Neuron (in vitro differentiated cells): ENCODE results near the gene POU2F1.

Source experiments
- H2AFZ ChIP-seq: one replicate; pipeline ENCODE4 v1.6.1; 2013; ENCODE audit warnings: low read depth, mild to moderate bottlenecking, inconsistent platforms, low read length, moderate library complexity
- H3K27me3 ChIP-seq: one replicate; pipeline ENCODE4 v1.6.1; 2013; ENCODE audit warnings: low read length; ENCODE audit not compliant: insufficient read depth
- H3K36me3 ChIP-seq: one replicate; pipeline ENCODE4 v1.6.1; 2013; ENCODE audit warnings: low read length; ENCODE audit not compliant: insufficient read depth
- H3K4me1 ChIP-seq: one replicate; pipeline ENCODE4 v1.6.1; 2013; ENCODE audit warnings: low read length; ENCODE audit not compliant: insufficient read depth
- H3K4me3 ChIP-seq: 2 replicates; pipeline ENCODE4 v1.5.1; 2013; ENCODE audit warnings: mild to moderate bottlenecking, low read length, moderate library complexity
- H3K9me3 ChIP-seq: one replicate; pipeline ENCODE4 v1.6.1; 2013; ENCODE audit warnings: low read length

POU2F1 gene

DNA sequence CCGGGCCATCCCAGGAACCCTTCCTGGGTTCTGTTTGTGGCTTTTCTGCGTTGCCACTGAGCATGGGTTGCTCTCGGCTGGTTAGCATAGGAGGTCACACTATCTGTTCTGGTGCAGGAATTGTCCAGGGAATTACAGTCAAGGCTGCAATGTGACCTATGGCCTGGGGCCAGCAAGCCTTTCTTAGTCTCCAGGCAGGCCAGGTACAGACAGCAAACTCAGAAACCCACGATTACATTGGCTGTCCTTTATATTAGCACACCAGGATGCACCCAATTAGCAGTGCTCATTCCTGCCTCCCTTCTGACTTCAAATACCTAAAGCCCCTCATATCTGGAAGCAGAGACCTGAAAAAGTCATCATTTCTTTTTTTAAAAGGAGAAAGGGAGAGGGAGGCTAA is 242.4 kb downstream of the POU2F1 start:
- no peak overlapping the region for H2AFZ ChIP-seq
- H3K4me3 ChIP-seq = no peak overlapping the region
- no peaks in the 10 kb centered on the region for H3K36me3 ChIP-seq
- no peaks in the 10 kb centered on the region for H3K27me3 ChIP-seq
- peaks cover 20% of the 10 kb centered on the region for H3K4me1 ChIP-seq
- no peaks in the 10 kb centered on the region for H3K9me3 ChIP-seq

DNA sequence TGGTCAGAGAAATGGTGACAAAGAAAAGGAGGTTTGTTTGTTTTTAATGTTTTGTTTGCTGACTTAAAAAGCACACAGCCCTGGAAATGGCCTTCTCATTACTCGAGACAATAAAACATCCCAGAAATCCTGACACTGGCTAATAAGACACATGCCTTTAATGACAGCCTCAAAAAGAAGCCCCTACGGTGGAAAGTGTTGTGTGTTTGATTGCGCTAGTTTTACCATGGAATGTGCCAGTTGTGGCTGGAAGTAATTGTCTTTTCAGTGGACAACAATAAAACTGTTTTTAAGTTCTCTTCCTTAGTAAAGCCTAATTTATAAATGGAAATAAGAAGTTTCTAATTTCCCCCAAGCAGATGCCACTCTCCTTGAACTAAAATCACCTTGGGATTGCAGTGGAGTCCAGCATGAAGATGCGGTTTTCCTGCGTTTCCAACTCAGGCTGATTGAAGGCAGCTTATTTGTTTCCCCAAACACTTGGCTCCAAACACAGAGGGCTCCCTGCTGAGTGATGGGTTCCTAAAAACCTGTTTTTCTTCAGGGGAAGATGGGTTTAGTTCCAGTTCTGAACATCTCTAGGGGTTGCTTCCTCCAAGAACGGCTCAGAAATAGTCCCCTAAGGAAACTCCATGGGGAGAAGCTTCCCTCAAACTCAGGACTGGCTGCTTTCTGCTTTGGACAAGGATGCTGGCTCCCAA is 243.3 kb downstream of the POU2F1 start:
- H3K4me3 ChIP-seq = no peak overlapping the region
- H3K9me3 ChIP-seq = no peaks in the 10 kb centered on the region
- peaks cover 20% of the 10 kb centered on the region for H3K4me1 ChIP-seq
- no peak overlapping the region for H2AFZ ChIP-seq
- no peaks in the 10 kb centered on the region for H3K36me3 ChIP-seq
- no peaks in the 10 kb centered on the region for H3K27me3 ChIP-seq

DNA sequence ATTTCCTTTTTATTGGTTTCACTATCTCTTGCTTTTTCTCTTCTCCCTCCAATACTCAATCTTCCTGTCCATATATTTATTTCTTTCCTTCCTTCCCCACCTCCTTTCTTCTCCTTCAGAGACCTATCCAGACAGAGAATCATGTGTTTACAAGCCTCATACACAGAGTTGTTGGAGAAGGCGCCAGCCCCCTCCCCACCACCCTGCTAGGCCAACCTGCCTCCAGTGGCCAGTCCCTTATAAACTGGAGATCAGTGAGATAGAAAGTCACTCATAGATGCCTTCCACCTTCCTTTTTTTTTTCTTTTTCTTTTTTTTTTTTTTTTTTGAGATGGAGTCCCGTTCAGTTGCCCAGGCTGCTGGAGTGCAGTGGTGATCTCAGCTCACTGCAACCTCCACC is 244.3 kb downstream of the POU2F1 start:
- peaks cover 20% of the 10 kb centered on the region for H3K4me1 ChIP-seq
- H3K9me3 ChIP-seq = no peaks in the 10 kb centered on the region
- H3K4me3 ChIP-seq = no peak overlapping the region
- H3K27me3 ChIP-seq = no peaks in the 10 kb centered on the region
- no peak overlapping the region for H2AFZ ChIP-seq
- no peaks in the 10 kb centered on the region for H3K36me3 ChIP-seq

DNA sequence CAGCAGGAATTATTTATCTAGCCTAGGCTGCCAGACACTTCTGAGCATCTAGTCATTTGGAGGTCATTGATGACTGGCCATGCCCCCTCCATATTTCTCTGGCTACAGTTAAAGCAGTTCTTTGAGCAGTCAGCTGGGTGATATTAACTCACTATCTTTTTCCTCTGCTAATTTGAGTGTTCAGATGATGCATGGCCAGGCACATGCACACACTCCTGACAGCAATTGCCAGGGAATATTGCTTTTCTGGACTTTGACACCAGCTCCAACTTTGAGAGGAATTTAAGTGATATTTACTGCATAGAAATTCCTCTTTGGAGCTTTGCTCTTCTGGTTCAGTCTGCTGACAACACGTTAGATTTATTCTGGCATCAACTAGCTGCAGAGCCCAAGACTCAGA is 245.1 kb downstream of the POU2F1 start:
- H3K4me3 ChIP-seq = no peak overlapping the region
- no peaks in the 10 kb centered on the region for H3K9me3 ChIP-seq
- peaks cover 20% of the 10 kb centered on the region for H3K4me1 ChIP-seq
- no peaks in the 10 kb centered on the region for H3K36me3 ChIP-seq
- H3K27me3 ChIP-seq = no peaks in the 10 kb centered on the region
- no peak overlapping the region for H2AFZ ChIP-seq

DNA sequence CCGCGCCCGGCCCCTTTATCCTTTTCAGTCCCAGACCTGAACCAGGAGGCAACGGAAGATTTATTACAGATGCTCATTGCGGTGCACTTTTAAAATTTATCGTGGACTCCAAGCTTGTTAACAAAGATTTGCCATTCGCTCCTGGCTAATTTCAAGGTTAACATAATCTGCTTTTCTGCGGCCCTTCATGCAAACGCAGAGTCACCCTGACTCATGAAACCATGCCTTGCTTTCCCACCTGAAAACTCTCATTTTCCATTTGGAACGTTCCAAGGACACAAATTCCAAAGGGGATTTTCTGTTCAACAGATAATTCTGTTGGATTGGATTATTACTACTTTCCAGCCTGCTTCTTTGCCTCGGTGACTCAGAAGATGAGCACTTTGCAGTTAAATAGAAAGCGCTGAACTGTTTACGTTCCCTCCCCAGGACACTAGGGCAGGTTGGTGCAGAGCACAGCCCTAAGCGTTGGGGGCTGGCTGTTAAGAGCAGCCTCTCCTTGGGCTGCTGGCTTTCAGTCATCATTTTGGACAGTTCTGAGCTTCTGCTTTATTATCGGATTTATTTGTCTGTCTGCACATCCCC is 246.5 kb downstream of the POU2F1 start:
- no peaks in the 10 kb centered on the region for H3K36me3 ChIP-seq
- no peak overlapping the region for H2AFZ ChIP-seq
- H3K27me3 ChIP-seq = no peaks in the 10 kb centered on the region
- peaks cover 20% of the 10 kb centered on the region for H3K4me1 ChIP-seq
- H3K9me3 ChIP-seq = no peaks in the 10 kb centered on the region
- no peak overlapping the region for H3K4me3 ChIP-seq

DNA sequence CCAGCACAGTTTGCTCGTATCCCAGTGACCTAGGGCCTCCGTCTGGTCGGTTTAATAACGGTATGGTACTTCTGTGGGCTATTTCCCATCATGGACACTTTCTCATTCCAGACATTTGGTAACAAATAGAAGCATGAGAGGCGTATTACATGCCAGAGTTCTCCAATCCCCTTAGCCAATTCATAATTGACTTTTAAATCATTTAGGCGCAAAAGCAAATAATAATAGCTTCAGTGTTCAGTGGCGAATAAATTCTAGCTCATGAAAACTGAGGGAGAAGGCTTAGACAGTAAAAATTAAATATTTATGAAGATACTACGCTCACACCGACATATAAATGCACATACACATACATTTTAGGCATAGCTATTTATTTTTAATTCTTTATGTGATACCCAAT is 247.1 kb downstream of the POU2F1 start:
- Histone ChIP-seq H3K4me3 (no peak overlapping the region), H3K36me3 (no peaks in the 10 kb centered on the region), H3K9me3 (no peaks in the 10 kb centered on the region), H3K4me1 (peaks cover 25% of the 10 kb centered on the region), H2AFZ (no peak overlapping the region), H3K27me3 (no peaks in the 10 kb centered on the region)

DNA sequence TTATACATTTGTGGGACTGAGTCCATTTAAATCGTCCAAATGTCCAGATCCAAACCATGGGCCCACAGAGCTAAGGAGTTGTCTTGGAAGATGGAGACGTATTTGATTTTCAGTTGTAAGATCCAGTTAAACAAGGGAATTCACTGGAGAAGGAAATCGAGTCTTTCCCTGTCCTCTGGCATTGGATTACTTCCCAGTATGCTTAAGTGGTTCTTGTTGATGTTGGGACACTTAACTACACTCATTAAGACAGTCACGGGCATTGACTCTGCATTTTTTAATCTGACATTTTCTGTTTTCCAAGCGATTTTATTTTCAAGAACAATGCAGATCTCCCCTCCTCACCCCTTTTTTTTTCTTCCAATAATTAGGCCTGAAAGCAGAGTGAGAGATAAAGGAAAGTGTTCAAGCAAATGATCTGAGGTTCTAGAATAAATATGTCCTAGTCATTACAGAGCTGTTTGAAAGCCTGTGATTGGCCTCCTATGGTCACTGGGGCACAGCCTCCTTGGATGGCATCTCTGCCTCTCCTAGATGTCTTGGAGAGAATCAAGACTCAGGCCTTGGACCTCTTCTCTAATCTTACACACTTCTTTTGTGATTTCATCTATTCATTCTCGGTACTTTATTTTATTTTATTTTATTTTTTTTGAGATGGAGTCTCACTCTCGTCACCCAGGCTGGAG is 248.7 kb downstream of the POU2F1 start:
- Histone ChIP-seq H2AFZ (no peak overlapping the region), H3K9me3 (no peaks in the 10 kb centered on the region), H3K4me3 (no peak overlapping the region), H3K4me1 (peaks cover 25% of the 10 kb centered on the region), H3K27me3 (no peaks in the 10 kb centered on the region), H3K36me3 (no peaks in the 10 kb centered on the region)

DNA sequence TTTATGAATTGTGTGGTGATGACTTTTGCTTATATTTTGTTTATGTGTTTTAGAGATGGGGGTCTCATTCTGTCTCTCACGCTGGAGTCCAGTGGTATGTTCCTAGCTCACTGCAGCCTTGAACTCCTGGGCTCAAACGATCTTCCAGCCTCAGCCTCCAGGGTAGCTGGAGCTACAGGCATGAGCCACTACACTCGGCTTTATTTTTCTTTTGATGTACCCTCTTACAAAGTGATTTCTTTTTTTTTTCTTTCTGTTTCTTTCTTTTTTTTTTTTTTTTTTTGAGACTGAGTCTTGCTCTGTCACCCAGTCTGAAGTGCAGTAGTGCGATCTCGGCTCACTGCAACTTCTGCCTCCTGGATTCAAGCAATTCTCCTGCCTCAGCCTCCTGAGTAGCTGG is 250.9 kb downstream of the POU2F1 start:
- no peaks in the 10 kb centered on the region for H3K9me3 ChIP-seq
- no peak overlapping the region for H3K4me3 ChIP-seq
- H3K27me3 ChIP-seq = no peaks in the 10 kb centered on the region
- no peak overlapping the region for H2AFZ ChIP-seq
- H3K4me1 ChIP-seq = peaks cover 23% of the 10 kb centered on the region
- no peaks in the 10 kb centered on the region for H3K36me3 ChIP-seq

DNA sequence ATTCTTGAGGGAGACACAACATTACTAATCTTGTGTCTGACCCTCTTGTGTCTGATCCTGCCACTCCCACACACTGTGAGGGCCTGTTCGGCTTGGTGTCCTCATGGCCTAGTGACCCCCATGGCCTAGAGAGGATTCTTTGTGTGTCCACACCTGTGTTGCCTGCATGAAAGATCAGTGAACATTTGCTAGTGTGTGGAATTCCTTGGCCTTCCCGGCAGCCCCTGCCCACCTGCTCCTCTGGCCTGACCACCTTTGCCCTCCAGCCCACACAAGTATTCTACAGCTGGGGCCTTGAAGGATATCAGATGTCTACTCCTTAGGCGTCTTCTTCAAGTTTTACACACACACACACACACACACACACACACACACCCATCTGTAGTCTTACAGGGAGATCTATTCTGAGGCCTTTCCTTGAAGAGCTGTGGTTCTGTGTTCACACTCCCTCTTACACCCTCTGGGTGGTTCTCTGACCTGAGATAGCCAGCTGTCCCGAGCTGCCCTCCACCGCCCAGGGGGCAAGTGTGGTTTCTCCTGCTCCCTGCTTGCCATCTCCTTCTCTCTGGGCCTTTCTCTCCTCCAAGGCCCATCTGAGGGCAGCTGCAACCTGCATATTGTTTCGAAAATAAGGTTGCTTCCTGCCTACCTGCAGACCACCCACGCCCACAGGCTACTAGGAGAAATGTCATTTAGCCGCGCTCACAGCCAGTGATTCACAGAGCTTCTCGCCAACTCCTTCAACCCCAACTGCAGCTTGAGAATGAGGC is 252.3 kb downstream of the POU2F1 start:
- H3K4me1 ChIP-seq = peaks cover 22% of the 10 kb centered on the region
- H3K9me3 ChIP-seq = no peaks in the 10 kb centered on the region
- H2AFZ ChIP-seq = no peak overlapping the region
- H3K4me3 ChIP-seq = no peak overlapping the region
- H3K27me3 ChIP-seq = no peaks in the 10 kb centered on the region
- H3K36me3 ChIP-seq = no peaks in the 10 kb centered on the region

DNA sequence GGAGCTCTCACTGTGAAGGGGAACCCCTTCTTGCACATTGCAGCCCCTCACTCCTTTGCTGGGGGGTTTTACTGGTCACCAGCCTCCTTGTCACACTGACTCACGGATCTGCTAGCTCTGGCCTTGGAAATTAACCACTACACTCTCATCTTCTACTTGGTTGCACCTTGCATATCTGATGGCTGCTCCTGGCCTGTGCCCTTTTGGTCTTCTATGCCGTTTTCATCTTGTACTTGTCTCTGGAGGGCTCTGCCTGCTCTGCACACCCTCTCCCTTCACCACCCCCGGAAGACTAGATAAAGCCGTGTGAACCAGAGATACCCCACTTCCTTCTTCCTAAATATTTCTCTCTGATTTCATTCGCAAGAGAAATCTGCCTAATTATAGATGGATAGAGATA is 253.1 kb downstream of the POU2F1 start:
- no peaks in the 10 kb centered on the region for H3K27me3 ChIP-seq
- peaks cover 26% of the 10 kb centered on the region for H3K4me1 ChIP-seq
- H2AFZ ChIP-seq = no peak overlapping the region
- no peaks in the 10 kb centered on the region for H3K36me3 ChIP-seq
- no peaks in the 10 kb centered on the region for H3K9me3 ChIP-seq
- no peak overlapping the region for H3K4me3 ChIP-seq

DNA sequence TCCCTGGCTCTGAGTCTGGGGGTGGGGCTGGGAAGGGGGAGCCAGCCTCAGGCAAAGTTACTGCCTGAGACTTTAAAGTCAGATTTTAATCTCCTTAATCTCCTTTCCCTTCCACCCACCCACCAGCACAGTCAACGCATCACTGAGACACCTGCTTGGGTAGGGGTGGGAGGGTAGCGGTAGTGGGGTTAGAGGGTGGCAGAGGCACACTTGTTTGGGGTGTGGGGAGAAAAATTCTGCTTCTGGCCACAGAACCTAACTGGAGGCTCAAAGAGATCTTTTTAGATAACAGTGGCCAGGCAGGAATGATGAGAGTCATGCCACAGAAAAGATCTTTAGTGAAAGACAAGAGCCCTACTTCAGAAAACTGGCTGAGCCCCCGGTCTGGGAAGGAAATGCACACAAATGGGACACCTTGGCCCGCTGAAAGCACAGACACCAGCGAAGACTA is 253.5 kb downstream of the POU2F1 start:
- Histone ChIP-seq H3K4me1 (peaks cover 26% of the 10 kb centered on the region), H3K27me3 (no peaks in the 10 kb centered on the region), H2AFZ (no peak overlapping the region), H3K9me3 (no peaks in the 10 kb centered on the region), H3K4me3 (no peak overlapping the region), H3K36me3 (no peaks in the 10 kb centered on the region)

DNA sequence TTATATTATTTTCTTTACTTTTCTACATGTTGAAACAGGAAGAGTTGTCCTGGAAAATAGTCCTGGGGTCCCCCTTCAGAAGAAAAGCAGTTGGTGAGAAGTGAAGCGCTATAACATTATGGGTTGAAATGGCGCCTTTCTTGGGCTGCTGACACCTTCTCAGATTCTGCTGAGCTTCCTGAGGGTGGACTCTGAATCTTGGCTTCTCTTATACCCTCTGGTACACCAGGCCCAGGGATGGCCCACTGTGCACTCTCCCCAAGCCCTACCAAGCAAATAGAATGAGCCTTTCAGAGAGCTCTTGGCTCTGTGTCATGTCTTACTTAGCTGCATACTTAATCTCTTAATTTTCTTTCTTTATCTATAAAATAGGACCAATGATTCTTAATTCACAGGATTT is 255.4 kb downstream of the POU2F1 start:
- Histone ChIP-seq H3K36me3 (no peaks in the 10 kb centered on the region), H3K27me3 (no peaks in the 10 kb centered on the region), H3K4me3 (no peak overlapping the region), H3K4me1 (peaks cover 26% of the 10 kb centered on the region), H2AFZ (no peak overlapping the region), H3K9me3 (no peaks in the 10 kb centered on the region)
